CD14-positive monocyte (primary cell): ENCODE results near the gene KLF13. TPM values are rescaled to one million over a fixed set of nuclear protein-coding genes. Genes with fewer than 3 reads are reported as not detected.

Source experiments
- DNase-seq, 3 donors: peaks; one replicate each; pipeline ENCODE4 v3.0.0-alpha.2; 2011 to 2022
- H2AFZ ChIP-seq: 2 replicates; pipeline ENCODE4 v1.6.0; 2012; ENCODE audit warnings: mild to moderate bottlenecking, low read depth, low read length, inconsistent platforms; ENCODE audit not compliant: insufficient read depth, poor library complexity, severe bottlenecking
- H3K27ac ChIP-seq, 2 donors: 1 replicate in 1 of 2; 2 replicates in 1 of 2; pipeline ENCODE4 v1.5.1; 2012 to 2013; ENCODE audit warnings: low read length in 2 of 2, control low read depth in 1 of 2, inconsistent platforms in 1 of 2, low read depth in 1 of 2, mild to moderate bottlenecking in 1 of 2
- H3K27me3 ChIP-seq, 2 donors: one replicate each; pipeline versions ENCODE4 v1.6.0 to v1.6.1; 2011 to 2013; ENCODE audit warnings: low read length in 2 of 2; ENCODE audit not compliant: control insufficient read depth in 2 of 2, insufficient read depth in 2 of 2
- H3K36me3 ChIP-seq, 2 donors: replicated peaks in 1 of 2; 1 replicate in 1 of 2; 2 replicates in 1 of 2; pipeline versions ENCODE4 v1.5.1 to v1.6.1; 2012 to 2013; ENCODE audit warnings: low read length in 2 of 2, control low read depth in 1 of 2, inconsistent platforms in 1 of 2, mild to moderate bottlenecking in 1 of 2; ENCODE audit not compliant: insufficient read depth in 2 of 2, control insufficient read depth in 1 of 2
- H3K4me1 ChIP-seq, 2 donors: 1 replicate in 1 of 2; 2 replicates in 1 of 2; pipeline versions ENCODE4 v1.5.1 to v1.6.1; 2012 to 2013; ENCODE audit warnings: low read length in 2 of 2, control low read depth in 1 of 2, inconsistent platforms in 1 of 2, mild to moderate bottlenecking in 1 of 2, moderate library complexity in 1 of 2; ENCODE audit not compliant: insufficient read depth in 2 of 2, control insufficient read depth in 1 of 2
- H3K4me2 ChIP-seq: replicated peaks from 2 replicates; pipeline ENCODE3; 2012; ENCODE audit warnings: low read length, moderate library complexity, mild to moderate bottlenecking; ENCODE audit not compliant: poor library complexity, severe bottlenecking; ENCODE audit errors: extremely low read depth
- H3K4me3 ChIP-seq, 3 experiments: fragments of 200-600 bp in 1 of 3; sonication (generic) in 1 of 3; replicated peaks in 1 of 3; 1 replicate in 2 of 3; 2 replicates in 1 of 3; pipeline ENCODE4 v1.5.1; 2011 to 2013; ENCODE audit warnings: low read length in 3 of 3, mild to moderate bottlenecking in 3 of 3, control low read depth in 2 of 3, low read depth in 2 of 3, inconsistent platforms in 1 of 3, moderate library complexity in 1 of 3
- H3K79me2 ChIP-seq: 2 replicates; pipeline ENCODE4 v1.6.0; 2012; ENCODE audit warnings: mild to moderate bottlenecking, control low read depth, inconsistent platforms, low read length, moderate library complexity; ENCODE audit not compliant: insufficient read depth
- H3K9ac ChIP-seq: 2 replicates; pipeline ENCODE4 v1.6.0; 2017; ENCODE audit warnings: low read length, mild to moderate bottlenecking; ENCODE audit not compliant: insufficient read depth, poor library complexity, severe bottlenecking
- H3K9me3 ChIP-seq, 2 donors: replicated peaks in 1 of 2; 1 replicate in 1 of 2; 2 replicates in 1 of 2; pipeline versions ENCODE4 v1.5.1 to v1.6.1; 2012 to 2013; ENCODE audit warnings: low read length in 2 of 2, control low read depth in 1 of 2; ENCODE audit not compliant: control insufficient read depth in 1 of 2, insufficient read depth in 1 of 2
- H4K20me1 ChIP-seq: 2 replicates; pipeline ENCODE4 v1.6.0; 2012; ENCODE audit warnings: mild to moderate bottlenecking, low read length, control low read depth, moderate library complexity; ENCODE audit not compliant: insufficient read depth
- H3K27ac Mint-ChIP-seq, 7 donors: one replicate each; pipeline ENCODE4 v1.8.0; 2020; ENCODE audit warnings: mild to moderate bottlenecking in 7 of 7, mixed read lengths in 7 of 7, moderate library complexity in 6 of 7, inconsistent platforms in 2 of 7
- H3K27me3 Mint-ChIP-seq, 3 donors: one replicate each; pipeline ENCODE4 v1.8.0; 2021 to 2022; ENCODE audit warnings: low read depth in 3 of 3, mild to moderate bottlenecking in 3 of 3, mixed read lengths in 3 of 3, moderate library complexity in 3 of 3, inconsistent platforms in 1 of 3
- H3K36me3 Mint-ChIP-seq, 2 donors: one replicate each; pipeline ENCODE4 v1.8.0; 2020; ENCODE audit warnings: mixed read lengths in 2 of 2, inconsistent platforms in 1 of 2, mild to moderate bottlenecking in 1 of 2
- H3K4me1 Mint-ChIP-seq: one replicate; pipeline ENCODE4 v1.8.0; 2020; ENCODE audit warnings: mild to moderate bottlenecking, mixed read lengths
- H3K4me3 Mint-ChIP-seq, 2 donors: one replicate each; pipeline ENCODE4 v1.8.0; 2020; ENCODE audit warnings: mild to moderate bottlenecking in 2 of 2, mixed read lengths in 2 of 2, moderate library complexity in 1 of 2
- H3K9me3 Mint-ChIP-seq, 7 donors: one replicate each; pipeline ENCODE4 v1.8.0; 2020 to 2022; ENCODE audit warnings: mixed read lengths in 7 of 7, mild to moderate bottlenecking in 6 of 7, moderate library complexity in 6 of 7, inconsistent platforms in 2 of 7
- WGBS: methylation state at CpG from one replicate; pipeline ENCODE4 v1.1.5; 2013; ENCODE audit warnings: missing lambda C conversion rate; ENCODE audit not compliant: insufficient coverage; 5-methylcytosine and 5-hydroxymethylcytosine counted together
- intact Hi-C, 2 donors: fragments of 100-400 bp; cut with micrococcal nuclease; formaldehyde crosslinking; loops; one replicate each; pipeline versions ENCODE4 v1.15.0 to v1.15.1; 2023
- polyA plus RNA-seq, 3 donors: library from polyadenylated mRNA; depleted of rRNA in 1 of 3; unstranded in 2 of 3; stranded (reverse) in 1 of 3; fragments of 300-500 nt in 2 of 3; fragments of >200 nt in 1 of 3; fragmentation: Illumina TruSeq in 2 of 3; gene quantifications; 1 replicate in 2 of 3; 2 replicates in 1 of 3; pipeline ENCODE4 v1.2.3, GENCODE V29; 2012 to 2021
- TF ChIP-seq, protein P1 (sequence below): fragments of 200-600 bp; IDR thresholded peaks from one replicate; pipeline ENCODE4 v1.8.0; 2022; ENCODE audit warnings: antibody characterized with exemption, mild to moderate bottlenecking

The KLF13 gene
- polyA plus RNA-seq, 3 donors = 22.5 to 121 (median 28.0) TPM

- H3K27ac ChIP-seq = no peak overlapping the region
- no peak overlapping the region for H2AFZ ChIP-seq
- peaks cover 73 to 91% of the 10 kb centered on the region in 2 donors for H3K36me3 Mint-ChIP-seq
- H3K9me3 ChIP-seq = no peaks in the 10 kb centered on the region
- H3K9me3 Mint-ChIP-seq = peaks cover 0 to 2% (median 0%) of the 10 kb centered on the region in 7 donors
- H3K36me3 ChIP-seq = peaks cover 67 to 79% of the 10 kb centered on the region in 2 donors
- no peak overlapping the region for H3K4me2 ChIP-seq
- H3K27me3 ChIP-seq = no peaks in the 10 kb centered on the region
- no peak overlapping the region for H3K4me3 ChIP-seq
- no peaks in the 10 kb centered on the region for H3K27me3 Mint-ChIP-seq
- WGBS = over 99% methylated on average over 9 of the region's 9 CpGs
- peaks cover 96% of the 10 kb centered on the region for H3K79me2 ChIP-seq
- peaks cover 18% of the 10 kb centered on the region for H3K4me1 Mint-ChIP-seq
- no peak overlapping the region for H3K9ac ChIP-seq
- peak overlapping the region in 2 of 7 donors; percentile 7 to 66 for H3K27ac Mint-ChIP-seq
- H3K4me1 ChIP-seq = no peaks in the 10 kb centered on the region
- H3K4me3 Mint-ChIP-seq = no peak overlapping the region
- TF ChIP-seq, protein P1, sequence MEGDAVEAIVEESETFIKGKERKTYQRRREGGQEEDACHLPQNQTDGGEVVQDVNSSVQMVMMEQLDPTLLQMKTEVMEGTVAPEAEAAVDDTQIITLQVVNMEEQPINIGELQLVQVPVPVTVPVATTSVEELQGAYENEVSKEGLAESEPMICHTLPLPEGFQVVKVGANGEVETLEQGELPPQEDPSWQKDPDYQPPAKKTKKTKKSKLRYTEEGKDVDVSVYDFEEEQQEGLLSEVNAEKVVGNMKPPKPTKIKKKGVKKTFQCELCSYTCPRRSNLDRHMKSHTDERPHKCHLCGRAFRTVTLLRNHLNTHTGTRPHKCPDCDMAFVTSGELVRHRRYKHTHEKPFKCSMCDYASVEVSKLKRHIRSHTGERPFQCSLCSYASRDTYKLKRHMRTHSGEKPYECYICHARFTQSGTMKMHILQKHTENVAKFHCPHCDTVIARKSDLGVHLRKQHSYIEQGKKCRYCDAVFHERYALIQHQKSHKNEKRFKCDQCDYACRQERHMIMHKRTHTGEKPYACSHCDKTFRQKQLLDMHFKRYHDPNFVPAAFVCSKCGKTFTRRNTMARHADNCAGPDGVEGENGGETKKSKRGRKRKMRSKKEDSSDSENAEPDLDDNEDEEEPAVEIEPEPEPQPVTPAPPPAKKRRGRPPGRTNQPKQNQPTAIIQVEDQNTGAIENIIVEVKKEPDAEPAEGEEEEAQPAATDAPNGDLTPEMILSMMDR = no peak
- peaks cover 100% of the 10 kb centered on the region for H4K20me1 ChIP-seq
- intact Hi-C loops = no loop called here
- no peak for DNase-seq
Measured at GRCh38 chr15:31373970-31374369, 47.3 kb downstream of the KLF13 start.

- Histone ChIP-seq H3K4me1 (no peaks in the 10 kb centered on the region), H3K27ac (no peak overlapping the region), H3K27me3 (no peaks in the 10 kb centered on the region), H3K4me3 (no peak overlapping the region), H3K9ac (no peak overlapping the region), H3K36me3 (peaks cover 72 to 84% of the 10 kb centered on the region in 2 donors), H3K79me2 (peaks cover 96% of the 10 kb centered on the region), H2AFZ (no peak overlapping the region), H4K20me1 (peaks cover 100% of the 10 kb centered on the region), H3K4me2 (no peak overlapping the region), H3K9me3 (no peaks in the 10 kb centered on the region)
- Mint-ChIP-seq H3K4me3 (no peak overlapping the region), H3K27ac (peak overlapping the region in 4 of 7 donors; percentile 40 to 66 (median 44)), H3K27me3 (no peaks in the 10 kb centered on the region), H3K9me3 (peaks cover 0 to 2% (median 0%) of the 10 kb centered on the region in 7 donors), H3K36me3 (peaks cover 75 to 91% of the 10 kb centered on the region in 2 donors), H3K4me1 (peaks cover 13% of the 10 kb centered on the region)
- 90% methylated on average over 4 of the region's 8 CpGs for WGBS
- no peak for DNase-seq
- intact Hi-C loops = no loop called here
- TF ChIP-seq, protein P1 = no peak
Measured at GRCh38 chr15:31374489-31374888, 47.9 kb downstream of the KLF13 start.
